HT1080 (cell line): ENCODE measurements around the gene PTPRD. TPM values are rescaled to one million over a fixed set of nuclear protein-coding genes. Genes with fewer than 3 reads are reported as not detected.
"Not testable (repeated sequence)": the region's sequence is repeated elsewhere in the genome, so short reads cannot be mapped to it uniquely, and the experiment has no call there.

Source experiments
- DNase-seq: peaks from one replicate; pipeline ENCODE4 v3.0.0-alpha.2; 2015; ENCODE audit warnings: low read depth
- total RNA-seq: library from RNA; depleted of rRNA; stranded (reverse); fragments of >200 nt; shearing (Covaris generic); gene quantifications from 2 replicates; pipeline ENCODE4 v1.2.3, GENCODE V29; 2014

The PTPRD gene
- total RNA-seq, 1 experiment from 2014 or later: 9.6 TPM

DNA sequence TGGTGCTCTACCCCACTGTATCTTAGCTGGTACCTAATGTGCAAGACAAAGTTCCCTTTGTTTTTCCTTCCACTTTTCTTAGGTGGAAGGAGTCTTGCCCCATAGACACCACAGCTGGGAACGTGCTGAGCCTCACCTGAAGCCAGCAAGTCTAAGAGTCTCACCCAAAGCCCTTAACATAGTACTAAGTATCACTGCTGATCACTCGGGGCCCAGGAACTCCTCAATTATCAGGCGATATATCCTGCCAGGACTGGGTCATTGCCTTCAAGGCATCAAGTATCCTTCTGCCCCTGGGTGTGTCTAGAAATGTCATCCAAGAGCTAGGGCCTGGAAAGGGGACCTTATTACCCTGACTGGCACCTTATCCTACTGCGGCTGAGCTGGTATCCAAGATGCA lies 123.9 kb downstream of the PTPRD start:
- no peak for DNase-seq

DNA sequence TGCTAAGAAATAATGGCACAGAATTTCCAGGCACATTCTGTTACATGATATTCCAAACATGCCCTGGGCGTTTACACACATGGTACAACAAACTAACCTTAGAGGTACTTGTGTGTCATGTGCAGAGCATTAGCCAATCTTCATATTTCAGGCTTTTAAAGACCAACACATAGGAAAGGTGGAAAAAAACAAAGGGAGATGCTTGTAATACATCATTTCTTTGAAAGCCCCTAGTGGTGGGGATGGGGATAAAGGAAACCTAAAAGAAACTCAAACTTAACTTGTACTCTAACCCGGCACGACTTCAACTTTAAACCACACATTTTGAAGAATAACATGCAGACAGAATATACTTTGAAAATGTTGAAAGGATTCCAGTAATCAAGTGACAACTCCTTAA lies 133.6 kb downstream of the PTPRD start:
- DNase-seq: peak; percentile 4

DNA sequence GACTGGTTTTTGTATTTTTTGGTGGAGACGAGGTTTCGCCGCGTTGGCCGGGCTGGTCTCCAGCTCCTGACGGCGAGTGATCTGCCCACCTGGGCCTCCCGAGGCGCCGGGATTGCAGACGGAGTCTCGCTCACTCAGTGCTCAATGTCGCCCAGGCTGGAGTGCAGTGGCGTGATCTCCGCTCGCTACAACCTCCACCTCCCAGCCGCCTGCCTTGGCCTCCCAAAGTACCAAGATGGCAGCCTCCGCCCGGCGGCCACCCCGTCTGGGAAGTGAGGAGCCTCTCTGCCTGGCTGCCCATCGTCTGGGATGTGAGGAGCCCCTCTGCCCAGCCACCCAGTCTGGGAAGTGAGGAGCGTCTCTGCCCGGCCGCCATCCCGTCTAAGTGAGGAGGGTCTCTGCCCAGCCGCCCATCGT lies 163.6 kb downstream of the PTPRD start:
- DNase-seq: not testable (repeated sequence)

DNA sequence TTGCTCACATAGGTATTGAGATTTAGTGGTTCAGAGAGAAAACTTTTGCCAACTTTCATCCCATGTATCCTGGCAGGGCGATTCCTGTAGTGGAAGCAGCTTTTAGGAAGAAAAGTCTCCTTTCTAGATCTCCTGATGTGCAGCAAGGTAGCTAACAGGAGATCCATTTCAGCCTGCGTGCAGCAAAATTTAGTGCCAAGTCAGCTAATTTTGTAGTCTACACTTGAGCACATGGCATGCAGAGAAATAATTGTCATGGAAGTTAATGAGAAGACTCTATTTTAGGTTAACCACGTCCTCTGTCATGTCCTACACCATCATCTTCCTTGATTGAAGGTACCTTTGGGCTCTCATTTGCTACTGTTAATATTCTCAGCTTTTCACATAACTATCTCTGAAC lies 165.8 kb downstream of the PTPRD start:
- no peak for DNase-seq

DNA sequence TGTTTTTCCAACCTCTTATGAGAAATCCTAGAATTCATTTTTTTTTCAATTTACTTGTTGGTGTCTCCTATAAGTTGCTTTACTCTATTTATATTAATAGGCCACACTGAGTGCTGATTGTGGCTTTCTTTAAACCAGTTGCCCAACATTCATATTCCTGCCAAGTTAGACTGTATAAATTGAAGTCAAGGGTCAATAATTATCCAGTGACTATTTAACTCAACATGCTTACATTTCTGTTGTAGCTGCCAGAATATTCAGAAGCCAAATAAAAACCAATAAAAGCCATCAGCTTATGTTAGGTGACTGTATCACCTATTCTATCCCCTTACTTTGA lies 169.0 kb downstream of the PTPRD start:
- DNase-seq: no peak

DNA sequence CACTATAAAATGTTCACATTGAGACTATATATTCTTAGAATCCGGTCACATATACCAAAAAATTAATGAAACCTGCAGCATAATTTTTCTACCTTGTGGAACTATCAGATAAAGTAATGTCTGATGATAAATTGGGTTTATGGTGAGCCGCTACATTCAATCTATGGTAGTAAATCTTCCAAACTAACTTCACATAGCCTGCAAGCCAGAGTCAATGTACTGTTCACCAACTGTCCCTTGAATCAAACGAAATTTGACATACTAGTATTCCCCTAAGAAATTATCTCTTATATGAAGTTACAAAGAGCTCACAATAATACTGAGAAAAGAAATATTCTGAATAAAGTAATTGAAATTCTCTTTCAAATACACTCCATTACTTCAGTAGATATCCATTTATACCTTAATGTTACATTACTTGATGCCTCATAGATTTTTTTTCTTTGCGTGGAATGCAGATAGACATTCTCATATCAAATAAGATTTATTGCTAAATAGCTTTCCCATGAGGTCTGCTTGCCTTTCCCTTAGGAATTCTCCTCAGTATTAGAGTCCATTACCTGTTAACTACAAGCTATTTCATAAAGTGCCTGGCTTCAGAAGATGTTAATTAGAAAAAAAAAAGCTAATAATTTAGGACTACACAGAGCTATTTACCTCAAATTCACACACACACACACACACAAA lies 169.5 kb downstream of the PTPRD start:
- DNase-seq: no peak

DNA sequence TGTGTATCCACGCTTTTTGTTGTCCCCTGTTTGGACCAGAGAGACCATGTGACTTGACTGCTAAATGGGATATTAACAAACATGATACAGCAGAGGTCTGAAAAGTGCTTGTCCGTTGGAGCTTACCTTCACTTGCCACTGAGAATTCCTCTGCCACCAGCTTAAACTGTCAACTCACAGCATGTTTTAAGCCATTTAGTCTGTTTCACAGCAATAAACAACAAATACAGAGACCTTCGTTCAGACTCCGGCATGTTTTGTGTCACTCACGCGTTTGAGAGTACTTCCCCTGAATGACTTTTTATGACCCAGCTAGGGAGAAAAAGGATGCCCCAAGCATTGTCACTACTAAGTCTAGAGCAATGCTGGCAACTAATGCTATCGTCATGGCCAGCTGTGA lies 173.8 kb downstream of the PTPRD start:
- no peak for DNase-seq

DNA sequence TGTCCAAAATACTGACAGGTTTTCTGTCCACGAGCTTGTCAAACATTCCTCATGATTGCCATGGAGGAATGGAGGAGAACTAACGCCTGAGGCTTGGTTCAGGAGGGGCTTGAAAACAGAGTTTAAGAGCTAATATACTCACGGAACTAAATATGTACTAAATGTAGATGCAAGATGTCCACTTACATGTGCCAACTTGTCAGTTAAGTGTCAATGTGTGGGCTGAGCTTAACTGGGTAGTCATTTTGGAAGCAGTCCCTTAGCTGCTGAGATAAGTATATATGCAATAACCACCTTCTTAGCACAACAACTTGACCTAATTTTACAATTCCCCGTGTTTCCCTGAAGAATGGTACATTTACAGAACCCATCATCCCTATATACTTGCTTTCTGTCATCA lies 176.0 kb downstream of the PTPRD start:
- DNase-seq: no peak

DNA sequence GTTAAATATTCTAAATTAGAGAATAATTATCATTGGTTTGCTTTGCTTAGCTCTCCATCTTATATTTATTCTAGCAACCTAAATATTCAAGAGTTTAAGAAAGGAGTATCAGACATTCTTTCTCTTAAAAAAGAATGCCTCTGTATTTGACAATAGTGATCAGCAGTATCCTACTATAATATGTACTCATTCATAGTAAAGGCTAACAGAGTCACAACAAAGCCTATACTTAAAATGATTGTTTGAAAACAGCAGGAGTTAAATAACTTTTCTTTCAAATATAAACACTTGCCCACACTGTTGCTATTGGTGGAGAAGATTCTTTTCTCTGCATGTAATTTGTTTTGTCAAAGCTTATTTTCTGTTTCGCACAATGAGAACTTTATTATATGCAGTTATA lies 178.4 kb downstream of the PTPRD start:
- no peak for DNase-seq

DNA sequence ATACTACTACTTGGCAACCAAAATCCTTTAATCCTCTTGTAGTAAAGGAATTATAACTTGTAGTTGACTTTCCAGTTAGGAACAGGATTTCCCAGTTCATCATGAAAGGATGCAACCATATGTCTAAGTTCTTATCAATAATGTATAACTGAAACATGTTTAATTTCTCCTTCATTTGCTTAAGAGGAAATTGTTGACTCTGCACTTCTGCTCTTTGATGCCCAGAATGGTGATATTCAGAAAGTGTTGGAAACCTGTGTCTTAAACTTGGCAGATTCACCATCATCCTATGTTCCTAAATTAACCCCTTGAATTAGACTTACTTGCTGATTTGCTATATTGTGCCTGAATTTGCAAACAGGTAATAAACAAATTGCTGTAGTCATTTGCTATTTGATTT lies 201.5 kb downstream of the PTPRD start:
- no peak for DNase-seq

DNA sequence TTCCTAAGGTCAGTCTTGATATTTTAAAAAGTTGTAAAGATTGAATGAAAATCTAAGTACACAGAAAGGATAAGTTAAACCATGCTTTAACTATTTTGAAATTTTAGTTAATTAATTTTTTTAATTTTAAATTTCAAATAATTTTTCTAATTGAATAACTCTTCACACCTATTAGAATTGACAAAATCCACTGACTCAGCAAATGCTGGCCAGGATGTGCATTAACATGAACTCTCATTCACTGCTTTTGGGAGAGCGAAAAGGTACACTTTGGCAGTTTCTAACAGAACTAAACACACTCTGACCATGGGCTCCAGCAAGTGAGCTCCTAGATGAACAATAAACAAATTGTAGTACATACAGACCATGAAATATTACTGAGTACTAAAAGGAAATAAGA lies 209.5 kb downstream of the PTPRD start:
- DNase-seq: no peak

DNA sequence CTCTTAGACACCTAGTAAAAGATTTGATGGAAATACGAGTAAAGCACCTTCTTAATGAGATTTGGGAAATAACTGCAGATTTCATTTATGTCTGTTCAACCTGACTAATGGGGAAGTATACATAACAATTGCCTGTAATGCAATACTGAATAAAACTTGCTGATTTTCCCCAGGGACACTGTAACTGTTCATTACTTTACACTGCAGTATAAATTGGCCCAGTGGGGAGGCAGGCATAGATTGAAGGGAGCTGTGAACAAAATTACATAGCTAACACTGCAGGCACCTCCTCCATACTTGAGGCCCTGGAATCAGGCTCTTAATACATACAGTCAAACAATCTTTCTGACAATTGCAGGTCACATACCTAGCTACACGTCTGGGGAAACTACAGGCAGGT lies 216.2 kb downstream of the PTPRD start:
- no peak for DNase-seq

DNA sequence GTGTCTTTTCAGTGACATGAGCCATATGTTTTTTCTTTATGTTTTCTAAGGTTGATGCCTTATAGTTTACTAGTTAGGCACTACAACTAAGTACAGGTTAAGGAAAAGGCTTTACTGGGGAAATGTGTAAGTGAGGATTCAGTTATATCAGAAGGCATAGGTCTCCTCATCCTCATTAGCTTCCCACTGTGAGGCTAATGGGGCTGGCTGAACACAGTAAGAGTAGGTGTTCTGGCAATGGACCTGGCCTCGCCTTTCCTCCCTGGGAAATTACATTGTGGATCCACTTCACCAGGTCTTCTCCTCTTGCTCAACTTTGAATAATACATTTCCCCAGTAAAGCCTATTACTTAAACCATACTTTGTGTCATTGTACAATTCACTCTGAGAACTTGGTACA lies 225.5 kb downstream of the PTPRD start:
- DNase-seq: no peak

DNA sequence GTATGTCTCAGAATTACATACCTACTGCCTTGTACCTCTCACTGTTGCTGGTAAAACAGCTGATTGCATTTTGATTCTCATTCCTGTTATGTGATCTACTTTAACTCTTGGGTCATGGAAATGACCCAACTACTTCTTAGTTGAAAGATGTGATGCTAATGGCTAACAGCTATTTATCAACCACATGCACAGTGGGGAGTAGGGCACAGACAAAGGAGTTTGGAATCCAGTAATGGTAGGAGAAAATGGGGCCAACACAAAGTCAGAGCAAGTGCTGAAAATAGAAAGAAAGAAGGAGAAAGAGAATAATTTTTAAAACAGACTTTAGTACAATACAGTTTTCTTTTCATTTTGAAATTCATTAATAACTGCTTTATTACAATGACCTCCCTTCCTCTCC lies 241.0 kb downstream of the PTPRD start:
- no peak for DNase-seq

DNA sequence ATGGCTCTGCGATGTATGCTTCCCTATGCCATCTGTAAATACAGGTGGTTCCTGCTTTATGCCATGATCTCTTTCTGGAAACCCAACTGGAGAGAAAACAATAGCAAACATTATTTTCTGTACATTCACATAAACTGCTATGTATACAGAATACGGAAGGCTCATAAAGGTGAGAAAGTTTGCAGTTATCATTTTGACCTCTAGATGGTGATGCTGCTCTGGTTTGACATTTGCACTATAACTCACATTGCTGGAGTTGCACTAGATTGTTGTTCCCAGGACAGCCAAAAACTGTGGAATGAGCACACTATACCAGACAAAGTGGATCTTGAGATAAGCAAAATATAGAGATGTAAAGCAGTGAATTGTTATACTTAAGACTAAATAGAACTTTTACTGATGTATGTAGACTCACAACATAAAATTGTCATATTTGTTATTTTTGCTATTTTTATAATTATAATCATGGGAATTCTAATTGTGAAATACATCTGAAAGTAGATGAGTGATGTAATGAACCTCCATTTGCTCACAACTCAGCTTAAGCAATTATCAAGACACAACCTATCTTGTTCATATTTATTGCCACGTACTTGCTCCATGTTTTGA lies 246.5 kb downstream of the PTPRD start:
- peak; percentile 44 for DNase-seq

DNA sequence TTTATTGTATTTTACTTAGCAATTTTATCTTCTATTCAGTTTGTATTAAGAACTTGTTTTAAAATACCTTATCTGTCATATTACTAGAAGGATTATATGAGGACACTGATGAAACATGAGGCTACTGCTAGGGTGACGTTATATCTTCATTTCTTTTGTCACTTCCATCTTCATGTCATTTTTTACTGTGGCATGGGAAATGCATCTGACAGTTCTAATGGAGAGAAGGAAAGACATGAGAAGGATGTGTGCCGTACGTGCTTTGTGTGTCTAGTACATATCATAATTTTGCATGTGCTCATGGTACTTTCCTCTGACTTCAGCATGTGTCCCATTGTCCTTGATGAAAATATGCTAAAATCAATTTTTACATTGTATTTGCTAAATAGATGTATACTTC lies 258.2 kb downstream of the PTPRD start:
- no peak for DNase-seq

DNA sequence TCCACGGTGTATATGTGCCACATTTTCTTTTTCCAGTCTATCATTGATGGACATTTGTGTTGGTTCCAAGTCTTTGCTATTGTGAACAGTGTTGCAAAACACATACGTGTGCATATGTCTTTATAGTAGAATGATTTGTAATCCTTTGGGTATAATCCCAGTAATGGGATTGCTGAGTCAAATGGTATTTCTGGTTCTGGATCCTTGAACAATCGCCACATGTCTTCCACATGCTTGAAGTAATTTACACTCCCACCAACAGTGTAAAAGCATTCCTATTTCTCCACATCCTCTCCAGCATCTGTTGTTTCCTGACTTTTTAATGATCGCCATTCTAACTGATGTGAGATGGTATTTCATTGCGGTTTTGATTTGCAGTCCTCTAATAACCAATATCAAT lies 267.2 kb downstream of the PTPRD start:
- not testable (repeated sequence) for DNase-seq

DNA sequence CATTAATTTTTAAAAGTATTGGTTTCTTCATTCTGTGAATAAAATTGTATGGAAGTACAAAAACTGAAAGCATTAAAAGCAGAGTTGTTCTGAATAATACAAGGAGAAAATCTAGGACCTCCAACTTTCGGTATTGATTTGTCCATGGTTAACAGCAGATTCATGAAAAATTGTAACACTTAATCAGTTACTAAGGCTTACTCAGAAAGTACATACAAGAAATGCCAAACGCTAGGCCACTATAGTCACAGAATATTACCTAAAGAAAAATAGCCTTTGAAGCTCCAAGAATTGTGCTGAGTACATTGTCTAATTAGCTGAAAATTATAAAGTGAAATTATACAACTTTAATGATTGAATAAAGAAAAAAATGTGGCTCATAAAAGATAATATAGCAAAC lies 271.7 kb downstream of the PTPRD start:
- DNase-seq: no peak

DNA sequence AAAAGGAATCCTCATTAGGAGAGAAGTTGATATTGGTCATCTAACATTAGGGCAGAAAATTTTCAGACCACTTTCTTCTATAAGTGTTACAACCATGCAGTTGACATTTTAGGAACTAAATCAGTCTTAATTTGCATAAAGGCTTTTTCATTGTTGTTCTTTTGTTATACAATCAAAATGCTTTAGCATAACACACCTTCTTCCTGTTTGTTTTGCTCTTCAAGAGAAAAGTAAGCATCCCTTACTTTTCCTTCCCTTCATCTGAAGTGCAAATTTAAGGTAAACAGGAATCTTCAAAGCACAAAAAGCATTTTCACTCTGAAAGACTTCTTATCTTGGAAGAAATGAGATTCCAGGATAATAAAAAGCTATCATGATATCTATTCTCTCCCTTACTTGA lies 273.6 kb downstream of the PTPRD start:
- DNase-seq: no peak

DNA sequence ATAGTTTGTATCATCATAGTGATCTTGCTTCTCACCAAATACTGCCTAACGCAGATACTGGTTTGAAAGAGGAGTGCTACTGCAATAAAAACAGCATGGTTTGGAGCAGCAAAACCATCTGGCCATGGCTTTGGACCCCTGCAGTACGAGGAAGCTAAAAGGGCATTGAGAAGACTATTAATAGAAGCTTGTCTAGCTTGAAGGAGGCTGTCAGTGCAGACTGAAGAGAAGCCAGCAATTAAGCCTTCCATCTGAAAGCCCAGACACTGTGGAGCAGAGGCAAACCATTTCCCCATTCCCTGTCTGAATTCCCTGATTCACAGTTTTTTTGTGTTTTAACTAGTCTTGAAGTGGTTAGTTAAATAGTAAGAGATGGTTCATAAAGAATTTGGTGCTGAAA lies 281.6 kb downstream of the PTPRD start:
- DNase-seq: no peak

DNA sequence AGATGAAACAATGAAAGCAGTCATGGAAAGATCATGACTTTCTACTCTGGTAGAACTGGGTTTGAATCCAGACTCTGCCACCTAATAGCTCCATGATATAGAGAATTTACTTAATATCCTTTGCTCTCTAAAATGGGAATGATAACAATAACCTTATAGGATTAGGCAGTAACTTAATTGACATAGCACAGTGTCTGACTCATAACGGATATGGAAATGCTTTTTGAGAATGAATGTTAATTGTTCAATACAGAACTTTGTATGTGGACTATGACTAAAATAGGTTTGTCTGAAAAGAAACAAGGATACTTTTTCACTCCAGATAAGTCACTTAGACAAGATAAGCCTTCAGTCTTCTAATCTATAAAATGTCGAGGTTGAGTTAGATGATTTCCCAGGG lies 330.7 kb downstream of the PTPRD start:
- no peak for DNase-seq

DNA sequence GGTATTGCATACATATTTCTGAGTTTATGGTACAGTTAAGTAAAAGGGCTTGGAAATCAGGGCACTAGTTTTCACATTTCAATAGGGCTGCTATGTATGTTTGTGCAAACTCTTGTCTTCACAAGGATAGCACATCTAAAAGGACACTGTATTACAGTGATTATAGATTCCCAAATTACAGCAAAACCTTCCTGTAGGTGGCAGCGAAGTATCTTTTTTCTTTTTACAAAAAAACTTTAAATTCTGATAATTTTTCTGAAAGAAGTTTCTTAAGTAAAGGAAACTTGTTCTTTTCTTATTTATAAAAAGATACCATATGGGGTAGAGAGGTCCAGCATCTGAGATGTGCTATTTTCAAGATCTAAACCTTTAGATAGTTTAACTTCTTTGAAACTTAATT lies 337.8 kb downstream of the PTPRD start:
- DNase-seq: no peak

DNA sequence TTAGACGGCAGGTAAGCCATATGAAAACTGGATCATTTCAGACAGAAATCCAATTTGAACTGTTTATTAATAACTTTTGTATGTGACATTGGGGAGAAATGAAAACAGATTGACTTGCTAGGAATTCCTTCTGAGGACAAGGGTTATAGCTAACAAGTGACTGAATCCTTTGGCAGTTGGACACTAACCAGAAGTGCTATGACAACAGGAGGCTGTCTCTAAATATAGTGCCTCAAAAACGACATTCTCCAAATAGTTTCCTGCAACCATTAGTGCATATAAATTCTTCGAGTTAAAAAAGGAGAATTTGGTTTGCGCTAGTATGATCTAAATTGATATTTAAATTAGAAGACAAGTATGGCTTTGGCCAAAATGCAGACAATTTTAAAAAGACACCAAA lies 338.6 kb downstream of the PTPRD start:
- DNase-seq: no peak

DNA sequence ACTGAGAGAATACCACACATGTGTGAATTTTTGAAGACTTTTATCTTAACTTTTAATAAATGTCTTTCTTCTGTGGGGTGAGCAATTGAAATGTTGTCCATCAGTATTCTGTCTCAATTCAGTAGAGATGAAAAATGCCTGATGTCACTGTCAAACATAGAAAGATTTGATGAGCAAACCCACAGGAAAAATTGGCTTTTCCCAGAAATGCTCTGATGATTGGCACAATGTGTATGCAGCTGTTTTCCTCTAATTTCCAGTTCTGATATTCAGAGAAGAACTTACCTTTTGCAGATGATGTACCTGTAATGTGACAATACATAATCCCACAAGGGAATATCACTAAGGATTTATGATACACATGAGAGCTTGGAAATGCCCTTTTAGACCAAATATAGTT lies 340.0 kb downstream of the PTPRD start:
- DNase-seq: no peak
